CD4-positive, alpha-beta T cell (primary cell): Measurements from ENCODE around the gene PPP1R17. TPM values are rescaled to one million over a fixed set of nuclear protein-coding genes. Genes with fewer than 3 reads are reported as not detected.

Source experiments
- ATAC-seq: fragments of 200-7000 bp; cut with Tn5 transposase; one replicate; pipeline ENCODE4 v1.10.0; 2022; ENCODE audit warnings: mild to moderate bottlenecking; ENCODE audit not compliant: poor library complexity
- CTCF ChIA-PET: fragments of 350-600 bp; sonication (Branson Sonifier 250); formaldehyde crosslinking; loops from one replicate; lab custom pipeline; 2021; ENCODE audit warnings: antibody characterized with exemption, inconsistent platforms; lab: Charles Lee
- POLR2A ChIA-PET: fragments of 350-600 bp; sonication (Branson Sonifier 250); formaldehyde crosslinking; loops from one replicate; lab custom pipeline; 2021; ENCODE audit warnings: antibody characterized with exemption, inconsistent platforms; lab: Charles Lee
- DNase-seq, 14 experiments: peaks; one replicate each; pipeline ENCODE4 v3.0.0-alpha.2; 2013 to 2020; ENCODE audit warnings: mixed read lengths in 2 of 14
- H3K27ac ChIP-seq, 2 donors: one replicate each; pipeline versions ENCODE4 v1.5.1 to v1.7.0; 2013; ENCODE audit warnings: low read length in 2 of 2, low read depth in 1 of 2, mild to moderate bottlenecking in 1 of 2
- H3K27me3 ChIP-seq, 2 experiments: 1 replicate in 1 of 2; 2 replicates in 1 of 2; pipeline versions ENCODE4 v1.6.1 to v1.7.0; 2013; ENCODE audit warnings: low read length in 2 of 2, control low read depth in 1 of 2, mild to moderate bottlenecking in 1 of 2, moderate library complexity in 1 of 2; ENCODE audit not compliant: insufficient read depth in 2 of 2, control insufficient read depth in 1 of 2
- H3K36me3 ChIP-seq: one replicate; pipeline ENCODE4 v1.6.1; 2013; ENCODE audit warnings: low read length, control low read depth; ENCODE audit not compliant: insufficient read depth
- H3K4me1 ChIP-seq: one replicate; pipeline ENCODE4 v1.6.1; 2013; ENCODE audit warnings: low read length, control low read depth; ENCODE audit not compliant: insufficient read depth
- H3K4me3 ChIP-seq: one replicate; pipeline ENCODE4 v1.5.1; 2013; ENCODE audit warnings: mild to moderate bottlenecking, low read length, moderate library complexity
- H3K9me3 ChIP-seq, 2 experiments: 1 replicate in 1 of 2; 2 replicates in 1 of 2; pipeline versions ENCODE4 v1.6.1 to v1.7.0; 2013; ENCODE audit warnings: low read length in 2 of 2, mild to moderate bottlenecking in 2 of 2, control low read depth in 1 of 2, moderate library complexity in 1 of 2; ENCODE audit not compliant: control insufficient read depth in 1 of 2, insufficient read depth in 1 of 2
- H3K27ac Mint-ChIP-seq: one replicate; pipeline ENCODE4 v1.8.0; 2020; ENCODE audit warnings: mixed read lengths
- H3K27me3 Mint-ChIP-seq: one replicate; pipeline ENCODE4 v1.8.0; 2021; ENCODE audit warnings: mixed read lengths
- H3K36me3 Mint-ChIP-seq: one replicate; pipeline ENCODE4 v1.8.0; 2021; ENCODE audit warnings: low read depth, mixed read lengths
- H3K4me1 Mint-ChIP-seq: one replicate; pipeline ENCODE4 v1.8.0; 2021; ENCODE audit warnings: low read depth, mixed read lengths
- H3K4me3 Mint-ChIP-seq: one replicate; pipeline ENCODE4 v1.8.0; 2020; ENCODE audit warnings: mild to moderate bottlenecking, mixed read lengths
- H3K9me3 Mint-ChIP-seq: one replicate; pipeline ENCODE4 v1.8.0; 2020; ENCODE audit warnings: mixed read lengths
- CTCF ChIP-seq: fragments of 200-600 bp; IDR thresholded peaks from one replicate; pipeline ENCODE4 v1.8.0; 2022; ENCODE audit warnings: antibody characterized with exemption, mild to moderate bottlenecking
- intact Hi-C, 2 experiments: fragments of 100-400 bp; cut with DNase I in 1 of 2; cut with micrococcal nuclease in 1 of 2; formaldehyde crosslinking; loops; one replicate each; pipeline versions ENCODE4 v1.15.1 to v1.9.0; 2023 to 2025; cut with DNase I, micrococcal nuclease
- total RNA-seq, 174 experiments: library from RNA in 2 of 174; stranded (reverse) in 2 of 174; gene quantifications; one replicate each; pipeline ENCODE4 v1.2.3 and lab custom pipeline; 2021 to 2026

The PPP1R17 gene
- total RNA-seq, 2 experiments from 2014 or later: not detected

- POLR2A ChIA-PET: no interaction called here
- Mint-ChIP-seq H3K36me3 (no peaks in the 10 kb centered on the region), H3K4me1 (no peaks in the 10 kb centered on the region), H3K27me3 (peaks cover 8% of the 10 kb centered on the region), H3K9me3 (no peaks in the 10 kb centered on the region), H3K4me3 (no peak overlapping the region), H3K27ac (no peak overlapping the region)
- TF ChIP-seq CTCF: no peak
- no peak for ATAC-seq
- peak in 5 of 14 experiments; percentile 0 to 44 (median 18) for DNase-seq
- intact Hi-C loops: no loop called here
- H3K4me3 ChIP-seq: no peak overlapping the region
- no peaks in the 10 kb centered on the region for H3K27me3 ChIP-seq
- CTCF ChIA-PET: no interaction called here
- H3K4me1 ChIP-seq: no peaks in the 10 kb centered on the region
- H3K9me3 ChIP-seq: no peaks in the 10 kb centered on the region
- no peaks in the 10 kb centered on the region for H3K36me3 ChIP-seq
- no peak overlapping the region for H3K27ac ChIP-seq
These were observed 57.4 kb downstream of the PPP1R17 start for GRCh38 chr7:31744294-31744874.

GRCh38 chr7:31747553-31747952 lies 60.5 kb downstream of the PPP1R17 start:
- Mint-ChIP-seq H3K4me3 (no peak overlapping the region), H3K27ac (no peak overlapping the region), H3K36me3 (no peaks in the 10 kb centered on the region), H3K27me3 (peaks cover 9% of the 10 kb centered on the region), H3K4me1 (no peaks in the 10 kb centered on the region), H3K9me3 (no peaks in the 10 kb centered on the region)
- no peak for ATAC-seq
- no peak for TF ChIP-seq CTCF
- Histone ChIP-seq H3K9me3 (no peaks in the 10 kb centered on the region), H3K27ac (no peak overlapping the region), H3K4me3 (no peak overlapping the region), H3K36me3 (no peaks in the 10 kb centered on the region), H3K4me1 (no peaks in the 10 kb centered on the region), H3K27me3 (no peaks in the 10 kb centered on the region)
- ChIA-PET CTCF (no interaction called here), POLR2A (no interaction called here)
- intact Hi-C loops: no loop called here
- no peak for DNase-seq

- CTCF ChIA-PET: no interaction called here
- H3K4me3 ChIP-seq: no peak overlapping the region
- no peak overlapping the region for H3K27ac ChIP-seq
- POLR2A ChIA-PET: no interaction called here
- H3K9me3 Mint-ChIP-seq: no peaks in the 10 kb centered on the region
- no peak for TF ChIP-seq CTCF
- H3K4me1 Mint-ChIP-seq: no peaks in the 10 kb centered on the region
- no peaks in the 10 kb centered on the region for H3K36me3 Mint-ChIP-seq
- H3K27me3 ChIP-seq: no peaks in the 10 kb centered on the region
- no peaks in the 10 kb centered on the region for H3K9me3 ChIP-seq
- intact Hi-C loops: no loop called here
- no peak overlapping the region for H3K4me3 Mint-ChIP-seq
- ATAC-seq (no peak), DNase-seq (no peak)
- no peaks in the 10 kb centered on the region for H3K36me3 ChIP-seq
- H3K27ac Mint-ChIP-seq: no peak overlapping the region
- no peaks in the 10 kb centered on the region for H3K4me1 ChIP-seq
- H3K27me3 Mint-ChIP-seq: peaks cover 9% of the 10 kb centered on the region
These were observed 61.1 kb downstream of the PPP1R17 start for GRCh38 chr7:31748084-31748483.
